PC-9 (cell line): ENCODE data around the gene KCNRG. TPM values are rescaled to one million over a fixed set of nuclear protein-coding genes. Genes with fewer than 3 reads are reported as not detected.
A peak's percentile ranks its signal among the peaks of the same experiment; 100 is the strongest.

ENCODE experiments used
- BruUV-seq: library from RNA; stranded (reverse); fragments of 400-500 nt; replicated peaks from 2 replicates; lab custom pipeline; 2021; lab: Mats Ljungman, UMichigan
- CTCF ChIA-PET: fragments of 300-600 bp; sonication (Branson Sonifier 250); formaldehyde crosslinking; loops from one replicate; lab custom pipeline; 2022; ENCODE audit warnings: antibody characterized with exemption; lab: Charles Lee
- POLR2A ChIA-PET: fragments of 300-600 bp; sonication (Branson Sonifier 250); formaldehyde crosslinking; loops from one replicate; lab custom pipeline; 2022; ENCODE audit warnings: antibody characterized with exemption; ENCODE audit not compliant: unreplicated experiment; lab: Charles Lee
- DNase-seq, 2 experiments: peaks; one replicate each; pipeline versions ENCODE4 v3.0.0 to v3.0.0-alpha.2; 2015 to 2022; ENCODE audit warnings: mixed read lengths in 1 of 2
- H2AFZ ChIP-seq: fragments of 200-600 bp; sonication (generic); 2 replicates; pipeline ENCODE4 v1.8.1; 2017; ENCODE audit warnings: antibody characterized with exemption
- H3F3A ChIP-seq: fragments of 200-600 bp; sonication (generic); 2 replicates; pipeline ENCODE4 v1.8.1; 2017; ENCODE audit warnings: antibody characterized with exemption, mild to moderate bottlenecking, low read depth; ENCODE audit not compliant: insufficient read depth
- H3K27ac ChIP-seq: fragments of 200-600 bp; sonication (generic); 2 replicates; pipeline ENCODE4 v1.6.1; 2016; ENCODE audit warnings: mixed run types
- H3K27me3 ChIP-seq: fragments of 200-600 bp; sonication (generic); 2 replicates; pipeline ENCODE4 v1.6.1; 2016; ENCODE audit warnings: low read depth, mixed run types; ENCODE audit not compliant: insufficient read depth
- H3K36me3 ChIP-seq: fragments of 200-600 bp; sonication (generic); 2 replicates; pipeline ENCODE4 v1.6.1; 2016; ENCODE audit warnings: low read depth, mixed run types
- H3K4me1 ChIP-seq: fragments of 200-600 bp; sonication (generic); replicated peaks from 2 replicates; pipeline ENCODE4 v1.6.1; 2016; ENCODE audit warnings: mixed run types; ENCODE audit not compliant: insufficient read depth
- H3K4me2 ChIP-seq: fragments of 200-600 bp; sonication (generic); 2 replicates; pipeline ENCODE4 v1.6.1; 2017; ENCODE audit warnings: mixed run types
- H3K4me3 ChIP-seq: fragments of 200-600 bp; sonication (generic); 2 replicates; pipeline ENCODE4 v1.6.1; 2016; ENCODE audit warnings: mixed run types
- H3K79me2 ChIP-seq: fragments of 200-600 bp; sonication (generic); 2 replicates; pipeline ENCODE4 v1.6.1; 2017; ENCODE audit warnings: low read depth, mixed run types
- H3K9me2 ChIP-seq: fragments of 200-600 bp; sonication (generic); 2 replicates; pipeline ENCODE4 v1.8.1; 2017; ENCODE audit warnings: mild to moderate bottlenecking; ENCODE audit not compliant: insufficient read depth
- H3K9me3 ChIP-seq: fragments of 200-600 bp; sonication (generic); 2 replicates; pipeline ENCODE4 v1.8.1; 2016; ENCODE audit warnings: low read depth; ENCODE audit not compliant: insufficient read depth
- H4K20me1 ChIP-seq: fragments of 200-600 bp; sonication (generic); 2 replicates; pipeline ENCODE4 v1.8.1; 2017; ENCODE audit not compliant: insufficient read depth
- EZH2 ChIP-seq: fragments of 200-600 bp; sonication (generic); IDR thresholded peaks from 2 replicates; pipeline ENCODE4 v1.8.0; 2017; ENCODE audit warnings: antibody characterized with exemption, low read depth
- intact Hi-C: fragments of 100-400 bp; cut with micrococcal nuclease; formaldehyde crosslinking; loops from one replicate; pipeline ENCODE4 v1.10.0; 2022; ENCODE audit not compliant: unreplicated experiment
- total RNA-seq: library from RNA; stranded (reverse); gene quantifications from 2 replicates; pipeline ENCODE4 v1.2.3, GENCODE V29; 2021
- TF ChIP-seq, protein P1 (sequence below): fragments of 200-600 bp; sonication (generic); conservative IDR thresholded peaks from 2 replicates; pipeline ENCODE4 v1.6.1; 2017; ENCODE audit warnings: mixed run types, antibody characterized with exemption, mild to moderate bottlenecking, moderate library complexity

KCNRG gene
- total RNA-seq, 1 experiment from 2014 or later, result 0.41 TPM

- H3K9me2 ChIP-seq, result no peaks in the 10 kb centered on the region
- no TSS peak for BruUV-seq
These were observed 22.1 kb upstream of the KCNRG start for GRCh38 chr13:49993111-49993510.

GRCh38 chr13:49993666-49994065 is 21.6 kb upstream of the KCNRG start:
- no peaks in the 10 kb centered on the region for H3K36me3 ChIP-seq
- H3K4me1 ChIP-seq, result peaks cover 21% of the 10 kb centered on the region
- TF ChIP-seq, protein P1, sequence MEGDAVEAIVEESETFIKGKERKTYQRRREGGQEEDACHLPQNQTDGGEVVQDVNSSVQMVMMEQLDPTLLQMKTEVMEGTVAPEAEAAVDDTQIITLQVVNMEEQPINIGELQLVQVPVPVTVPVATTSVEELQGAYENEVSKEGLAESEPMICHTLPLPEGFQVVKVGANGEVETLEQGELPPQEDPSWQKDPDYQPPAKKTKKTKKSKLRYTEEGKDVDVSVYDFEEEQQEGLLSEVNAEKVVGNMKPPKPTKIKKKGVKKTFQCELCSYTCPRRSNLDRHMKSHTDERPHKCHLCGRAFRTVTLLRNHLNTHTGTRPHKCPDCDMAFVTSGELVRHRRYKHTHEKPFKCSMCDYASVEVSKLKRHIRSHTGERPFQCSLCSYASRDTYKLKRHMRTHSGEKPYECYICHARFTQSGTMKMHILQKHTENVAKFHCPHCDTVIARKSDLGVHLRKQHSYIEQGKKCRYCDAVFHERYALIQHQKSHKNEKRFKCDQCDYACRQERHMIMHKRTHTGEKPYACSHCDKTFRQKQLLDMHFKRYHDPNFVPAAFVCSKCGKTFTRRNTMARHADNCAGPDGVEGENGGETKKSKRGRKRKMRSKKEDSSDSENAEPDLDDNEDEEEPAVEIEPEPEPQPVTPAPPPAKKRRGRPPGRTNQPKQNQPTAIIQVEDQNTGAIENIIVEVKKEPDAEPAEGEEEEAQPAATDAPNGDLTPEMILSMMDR, result no peak
- TF ChIP-seq EZH2, result no peak
- intact Hi-C loops, result loop anchor here (10.0 kb wide), 1 partner anchor 139 kb away; no protein-coding TSS in a partner anchor
- no TSS peak for BruUV-seq
- H2AFZ ChIP-seq, result no peak overlapping the region
- no peak for DNase-seq
- H3K27me3 ChIP-seq, result no peaks in the 10 kb centered on the region
- CTCF ChIA-PET, result no interaction called here
- peaks cover 13% of the 10 kb centered on the region for H3K79me2 ChIP-seq
- H3K4me2 ChIP-seq, result no peak overlapping the region
- H3K4me3 ChIP-seq, result no peak overlapping the region
- H3K9me3 ChIP-seq, result no peaks in the 10 kb centered on the region
- POLR2A ChIA-PET, result no interaction called here
- H3K27ac ChIP-seq, result no peak overlapping the region
- no peaks in the 10 kb centered on the region for H4K20me1 ChIP-seq
- H3F3A ChIP-seq, result peaks cover 11% of the 10 kb centered on the region; the same call in 1 of the 2 replicates
- no peaks in the 10 kb centered on the region for H3K9me2 ChIP-seq

More at GRCh38 chr13:49993111-49993510, 22.1 kb upstream of the KCNRG start:
- intact Hi-C loops, result loop anchor here (10.0 kb wide), 1 partner anchor 138 kb away; no protein-coding TSS in a partner anchor
- Histone ChIP-seq H3F3A (peaks cover 11% of the 10 kb centered on the region; the same call in 1 of the 2 replicates), H3K4me2 (no peak overlapping the region), H3K4me3 (no peak overlapping the region), H3K9me3 (no peaks in the 10 kb centered on the region), H3K27me3 (no peaks in the 10 kb centered on the region), H3K79me2 (peaks cover 8% of the 10 kb centered on the region), H3K36me3 (no peaks in the 10 kb centered on the region), H2AFZ (no peak overlapping the region), H3K4me1 (peaks cover 15% of the 10 kb centered on the region), H4K20me1 (no peaks in the 10 kb centered on the region), H3K27ac (no peak overlapping the region)
- ChIA-PET CTCF (no interaction called here), POLR2A (no interaction called here)
- DNase-seq, result no peak
- no peak for TF ChIP-seq EZH2
- TF ChIP-seq, protein P1, result no peak

- peaks cover 18% of the 10 kb centered on the region for H3K4me1 ChIP-seq
- DNase-seq, result no peak
- no peaks in the 10 kb centered on the region for H3K9me2 ChIP-seq
- intact Hi-C loops, result loop anchor here (2.0 to 10.0 kb wide), 7 partner anchors 59 to 917 kb away; partner anchors contain the start of gene SPRYD7
- H3F3A ChIP-seq, result peaks cover 8% of the 10 kb centered on the region; the same call in 1 of the 2 replicates
- H3K27ac ChIP-seq, result no peak overlapping the region
- TF ChIP-seq EZH2, result no peak
- H3K9me3 ChIP-seq, result no peaks in the 10 kb centered on the region
- no peaks in the 10 kb centered on the region for H4K20me1 ChIP-seq
- peaks cover 11% of the 10 kb centered on the region; the same call in 1 of the 2 replicates for H3K36me3 ChIP-seq
- CTCF ChIA-PET, result interaction anchor here (0.6 kb wide), 1 partner anchor 530 kb away, joined by 5 read pairs; no protein-coding TSS in a partner anchor
- peak overlapping the region; percentile 98; the same call in 1 of the 2 replicates for H3K4me3 ChIP-seq
- H2AFZ ChIP-seq, result peak overlapping the region; percentile 92
- H3K79me2 ChIP-seq, result peaks cover 28% of the 10 kb centered on the region
- H3K27me3 ChIP-seq, result no peaks in the 10 kb centered on the region
- TSS peak; percentile 68 for BruUV-seq
- POLR2A ChIA-PET, result no interaction called here
- peak overlapping the region; percentile 61 for H3K4me2 ChIP-seq
These were observed 19.6 kb upstream of the KCNRG start for GRCh38 chr13:49995625-49996101.
